KOPT-K1 (cell line): ENCODE data around the gene GKN2.
"Not testable (repeated sequence)": the region's sequence is repeated elsewhere in the genome, so short reads cannot be mapped to it uniquely, and the experiment has no call there.

Experiments used
- H3K27ac ChIP-seq: fragments of 200-600 bp; sonication (generic); 2 replicates; pipeline ENCODE4 v1.5.1; 2016; ENCODE audit warnings: antibody characterized with exemption, mild to moderate bottlenecking, low read depth, low read length; ENCODE audit not compliant: poor library complexity, severe bottlenecking
- H3K36me3 ChIP-seq: fragments of 200-600 bp; sonication (generic); 2 replicates; pipeline ENCODE4 v1.5.1; 2017; ENCODE audit warnings: antibody characterized with exemption, mild to moderate bottlenecking, low read length, moderate library complexity; ENCODE audit not compliant: insufficient read depth
- H3K9me3 ChIP-seq: fragments of 200-600 bp; sonication (generic); 2 replicates; pipeline ENCODE4 v1.5.1; 2017; ENCODE audit warnings: antibody characterized with exemption, low read length, mild to moderate bottlenecking; ENCODE audit not compliant: insufficient read depth, poor library complexity, severe bottlenecking

GKN2 gene

DNA sequence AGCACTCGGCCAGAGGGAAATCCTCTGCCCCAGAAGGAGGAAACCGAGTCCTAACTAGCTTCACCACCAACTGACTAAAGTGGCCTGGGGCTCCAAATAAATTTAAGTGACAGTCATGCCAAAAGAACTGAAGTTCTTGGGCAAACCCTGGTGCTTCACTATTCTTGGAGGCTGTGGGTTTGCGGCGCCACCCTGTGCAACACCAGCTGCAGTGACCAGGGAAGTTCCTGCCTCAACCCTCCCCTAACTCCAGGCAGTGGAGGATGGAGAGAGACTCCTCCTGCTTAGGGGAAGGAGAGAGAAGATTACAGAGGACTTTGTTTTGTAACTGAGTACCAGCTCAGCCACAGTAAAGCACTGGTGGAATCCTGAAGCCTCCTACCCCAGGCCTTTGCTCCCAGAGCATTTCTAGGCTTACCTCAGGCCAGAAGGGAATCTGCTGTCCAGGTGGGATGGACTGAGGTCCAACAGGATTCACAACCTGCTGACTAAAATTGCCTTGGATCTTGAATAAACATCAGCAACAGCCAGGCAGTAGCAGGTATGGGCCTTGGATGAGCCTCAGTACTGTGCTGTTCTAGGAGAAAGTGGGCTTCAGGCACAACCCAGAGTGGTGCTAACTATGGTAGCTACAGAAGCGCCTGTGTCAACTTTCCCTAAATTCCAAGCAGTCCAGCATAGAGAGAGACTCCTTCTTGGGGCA is 52.0 kb downstream of the GKN2 start:
- Histone ChIP-seq H3K36me3 (no peaks in the 10 kb centered on the region; the same call in 1 of the 2 replicates), H3K27ac (no peak overlapping the region), H3K9me3 (peaks cover 27% of the 10 kb centered on the region)

DNA sequence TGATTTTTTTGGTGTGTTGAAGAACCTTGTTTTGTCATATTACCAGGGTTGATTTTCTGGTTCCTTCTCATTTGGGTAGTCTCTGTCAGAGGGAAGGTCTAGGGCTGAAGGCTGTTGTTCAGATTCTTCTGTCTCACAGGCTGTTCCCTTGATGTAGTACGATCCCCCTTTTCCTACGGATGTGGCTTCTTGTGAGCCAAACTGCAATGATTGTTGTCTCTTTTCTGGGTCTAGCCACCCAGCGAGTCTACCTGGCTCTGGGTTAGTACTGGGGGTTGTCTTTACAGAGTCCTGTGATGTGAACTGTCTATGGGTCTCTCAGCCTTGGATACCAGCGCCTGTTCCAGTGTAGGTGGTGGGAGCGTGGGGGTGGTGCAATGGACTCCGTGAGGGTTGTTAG is 56.7 kb downstream of the GKN2 start:
- not testable (repeated sequence) for H3K36me3 ChIP-seq, H3K27ac ChIP-seq, H3K9me3 ChIP-seq
